Ishikawa (cell line): Measurements from ENCODE around the gene PHF20.

Experiments
- CEBPB ChIP-seq: IDR thresholded peaks from 2 replicates; pipeline ENCODE4 v1.6.1; 2012
- CREB1 ChIP-seq: IDR thresholded peaks from 2 replicates; pipeline ENCODE4 v1.6.1; 2012; ENCODE audit warnings: low read depth
- EGR1 ChIP-seq: IDR thresholded peaks from 2 replicates; pipeline ENCODE4 v1.6.1; 2012
- EP300 ChIP-seq: IDR thresholded peaks from 2 replicates; pipeline ENCODE4 v1.6.1; 2012; ENCODE audit warnings: borderline replicate concordance
- FOXM1 ChIP-seq: IDR thresholded peaks from 2 replicates; pipeline ENCODE4 v1.6.1; 2012; ENCODE audit warnings: low read depth, borderline replicate concordance
- NFIC ChIP-seq: IDR thresholded peaks from 2 replicates; pipeline ENCODE4 v1.6.1; 2012
- RAD21 ChIP-seq: IDR thresholded peaks from 2 replicates; pipeline ENCODE4 v1.6.1; 2012; ENCODE audit warnings: low read depth
- REST ChIP-seq: IDR thresholded peaks from 2 replicates; pipeline ENCODE4 v1.6.1; 2012; ENCODE audit warnings: low read depth, mild to moderate bottlenecking
- TAF1 ChIP-seq: IDR thresholded peaks from 2 replicates; pipeline ENCODE4 v1.6.1; 2012; ENCODE audit warnings: low read depth, mild to moderate bottlenecking
- TCF12 ChIP-seq: IDR thresholded peaks from 2 replicates; pipeline ENCODE4 v1.6.1; 2012; ENCODE audit warnings: low read depth
- TEAD4 ChIP-seq: IDR thresholded peaks from 2 replicates; pipeline ENCODE4 v1.6.1; 2012
- YY1 ChIP-seq: IDR thresholded peaks from 2 replicates; pipeline ENCODE4 v1.6.1; 2012; ENCODE audit warnings: low read depth
- ZBTB7A ChIP-seq: IDR thresholded peaks from 2 replicates; pipeline ENCODE4 v1.6.1; 2012; ENCODE audit warnings: low read depth
- TF ChIP-seq, protein P1 (sequence below): IDR thresholded peaks from 2 replicates; pipeline ENCODE4 v1.6.1; 2012
- TF ChIP-seq, protein P2 (sequence below): IDR thresholded peaks from 2 replicates; pipeline ENCODE4 v1.6.1; 2012

Gene PHF20

GRCh38 chr20:35826397-35826998 is 54.7 kb downstream of the PHF20 start:
- TF ChIP-seq REST (no peak), CEBPB (no peak), TCF12 (no peak), TEAD4 (no peak), CREB1 (no peak), FOXM1 (no peak), NFIC (no peak), YY1 (no peak), RAD21 (no peak), EP300 (no peak), ZBTB7A (no peak), EGR1 (no peak), TAF1 (no peak)
- TF ChIP-seq, protein P1, sequence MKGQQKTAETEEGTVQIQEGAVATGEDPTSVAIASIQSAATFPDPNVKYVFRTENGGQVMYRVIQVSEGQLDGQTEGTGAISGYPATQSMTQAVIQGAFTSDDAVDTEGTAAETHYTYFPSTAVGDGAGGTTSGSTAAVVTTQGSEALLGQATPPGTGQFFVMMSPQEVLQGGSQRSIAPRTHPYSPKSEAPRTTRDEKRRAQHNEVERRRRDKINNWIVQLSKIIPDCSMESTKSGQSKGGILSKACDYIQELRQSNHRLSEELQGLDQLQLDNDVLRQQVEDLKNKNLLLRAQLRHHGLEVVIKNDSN: no peak
- TF ChIP-seq, protein P2, sequence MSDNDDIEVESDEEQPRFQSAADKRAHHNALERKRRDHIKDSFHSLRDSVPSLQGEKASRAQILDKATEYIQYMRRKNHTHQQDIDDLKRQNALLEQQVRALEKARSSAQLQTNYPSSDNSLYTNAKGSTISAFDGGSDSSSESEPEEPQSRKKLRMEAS: no peak

GRCh38 chr20:35828434-35828833 is 56.6 kb downstream of the PHF20 start:
- TF ChIP-seq ZBTB7A (no peak), YY1 (no peak), FOXM1 (no peak), TEAD4 (no peak), CREB1 (no peak)
- TF ChIP-seq, protein P1: no peak

DNA sequence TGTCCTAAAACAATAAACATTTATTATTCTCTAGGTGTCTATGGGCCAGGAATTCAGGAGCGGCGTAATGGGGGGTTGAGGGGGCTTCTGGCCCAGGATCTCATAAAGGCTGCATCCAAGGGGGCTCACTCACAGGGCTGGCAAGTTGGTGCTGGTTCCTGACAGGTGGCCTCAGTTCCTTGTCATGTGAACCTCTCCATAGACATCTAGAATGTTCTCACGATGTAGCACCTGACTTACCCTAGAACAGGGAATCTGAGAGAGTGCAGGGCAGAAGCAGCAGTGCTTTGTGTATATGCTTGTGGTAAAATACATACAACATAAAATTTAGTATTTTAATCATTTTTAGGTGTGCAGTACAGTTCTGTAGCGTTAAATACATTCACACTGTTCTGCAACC is 57.1 kb downstream of the PHF20 start:
- TF ChIP-seq YY1 (no peak), CEBPB (no peak), ZBTB7A (no peak), FOXM1 (no peak), REST (no peak), NFIC (no peak), TCF12 (no peak), CREB1 (no peak), EP300 (no peak), TAF1 (no peak), TEAD4 (no peak), RAD21 (no peak)
- TF ChIP-seq, protein P2: no peak

GRCh38 chr20:35830264-35830663 is 58.4 kb downstream of the PHF20 start:
- TF ChIP-seq, protein P1: no peak
- TF ChIP-seq, protein P2: no peak
- TF ChIP-seq TAF1 (no peak), NFIC (no peak), REST (no peak), ZBTB7A (no peak), TCF12 (no peak)
